Naive thymus-derived CD4-positive, alpha-beta T cell (primary cell): ENCODE results near the gene NCOR2. TPM values are rescaled to one million over a fixed set of nuclear protein-coding genes. Genes with fewer than 3 reads are reported as not detected.

ENCODE experiments used
- ATAC-seq: fragments of 150-1000 bp; cut with Tn5 transposase; 2 replicates; pipeline ENCODE4 v1.10.0; 2021; ENCODE audit warnings: mild to moderate bottlenecking, moderate library complexity
- CTCF ChIA-PET: fragments of 350-600 bp; sonication (Branson Sonifier 250); formaldehyde crosslinking; loops from one replicate; lab custom pipeline; 2021; ENCODE audit warnings: antibody characterized with exemption; lab: Charles Lee
- POLR2A ChIA-PET: fragments of 350-600 bp; sonication (Branson Sonifier 250); formaldehyde crosslinking; loops from one replicate; lab custom pipeline; 2021; ENCODE audit warnings: antibody characterized with exemption, inconsistent platforms; lab: Charles Lee
- DNase-seq, 9 donors: peaks; one replicate each; pipeline versions ENCODE4 v3.0.0 to v3.0.0-alpha.2; 2020 to 2022; ENCODE audit warnings: mixed read lengths in 1 of 9
- H3K27ac ChIP-seq: one replicate; pipeline ENCODE4 v1.7.0; 2013; ENCODE audit warnings: mild to moderate bottlenecking, low read depth, low read length, moderate library complexity
- H3K27me3 ChIP-seq, 2 donors: one replicate each; pipeline ENCODE4 v1.7.0; 2013; ENCODE audit warnings: low read length in 2 of 2, mild to moderate bottlenecking in 2 of 2, moderate library complexity in 2 of 2; ENCODE audit not compliant: control insufficient read depth in 2 of 2, insufficient read depth in 2 of 2
- H3K36me3 ChIP-seq, 3 experiments: 1 replicate in 2 of 3; 2 replicates in 1 of 3; pipeline ENCODE4 v1.7.0; 2013; ENCODE audit warnings: low read length in 3 of 3, mild to moderate bottlenecking in 3 of 3, moderate library complexity in 1 of 3; ENCODE audit not compliant: insufficient read depth in 3 of 3, control insufficient read depth in 2 of 3
- H3K4me1 ChIP-seq, 2 donors: one replicate each; pipeline ENCODE4 v1.7.0; 2013; ENCODE audit warnings: low read length in 2 of 2, mild to moderate bottlenecking in 2 of 2, moderate library complexity in 1 of 2; ENCODE audit not compliant: control insufficient read depth in 2 of 2, insufficient read depth in 2 of 2
- H3K4me3 ChIP-seq: 2 replicates; pipeline ENCODE4 v1.7.0; 2013; ENCODE audit warnings: mild to moderate bottlenecking, low read length
- H3K9me3 ChIP-seq, 3 experiments: 1 replicate in 2 of 3; 2 replicates in 1 of 3; pipeline ENCODE4 v1.7.0; 2013; ENCODE audit warnings: low read length in 3 of 3; ENCODE audit not compliant: control insufficient read depth in 2 of 3
- H3K27ac Mint-ChIP-seq, 9 donors: one replicate each; pipeline ENCODE4 v1.8.0; 2020 to 2022; ENCODE audit warnings: mixed read lengths in 9 of 9, mild to moderate bottlenecking in 8 of 9, moderate library complexity in 5 of 9, inconsistent platforms in 2 of 9
- H3K27me3 Mint-ChIP-seq, 5 donors: one replicate each; pipeline ENCODE4 v1.8.0; 2021 to 2022; ENCODE audit warnings: mixed read lengths in 5 of 5, mild to moderate bottlenecking in 1 of 5
- H3K36me3 Mint-ChIP-seq, 5 donors: one replicate each; pipeline ENCODE4 v1.8.0; 2020 to 2022; ENCODE audit warnings: mixed read lengths in 5 of 5, mild to moderate bottlenecking in 3 of 5, inconsistent platforms in 1 of 5
- H3K4me1 Mint-ChIP-seq, 7 donors: one replicate each; pipeline ENCODE4 v1.8.0; 2020 to 2022; ENCODE audit warnings: mixed read lengths in 7 of 7, mild to moderate bottlenecking in 3 of 7, inconsistent platforms in 1 of 7
- H3K4me3 Mint-ChIP-seq, 10 donors: one replicate each; pipeline ENCODE4 v1.8.0; 2020 to 2022; ENCODE audit warnings: mild to moderate bottlenecking in 10 of 10, mixed read lengths in 10 of 10, moderate library complexity in 6 of 10, inconsistent platforms in 2 of 10
- H3K9me3 Mint-ChIP-seq, 11 donors: one replicate each; pipeline ENCODE4 v1.8.0; 2020 to 2022; ENCODE audit warnings: mixed read lengths in 11 of 11, mild to moderate bottlenecking in 4 of 11, inconsistent platforms in 1 of 11, moderate library complexity in 1 of 11
- intact Hi-C, 2 donors: fragments of 100-400 bp; cut with micrococcal nuclease; formaldehyde crosslinking; loops; one replicate each; pipeline ENCODE4 v1.15.1; 2023
- polyA plus RNA-seq, 2 donors: library from polyadenylated mRNA; unstranded; fragments of 300-500 nt; fragmentation: Illumina TruSeq; gene quantifications; one replicate each; pipeline ENCODE4 v1.2.3, GENCODE V29; 2021
- total RNA-seq, 6 experiments: library from RNA in 5 of 6; stranded (reverse) in 5 of 6; gene quantifications; 1 replicate in 5 of 6; 2 replicates in 1 of 6; pipeline ENCODE4 v1.2.3 and lab custom pipeline; 2021 to 2026

The NCOR2 gene
- total and polyA plus RNA-seq, 7 experiments from 2014 or later = 5.3 to 194 (median 109) TPM

DNA sequence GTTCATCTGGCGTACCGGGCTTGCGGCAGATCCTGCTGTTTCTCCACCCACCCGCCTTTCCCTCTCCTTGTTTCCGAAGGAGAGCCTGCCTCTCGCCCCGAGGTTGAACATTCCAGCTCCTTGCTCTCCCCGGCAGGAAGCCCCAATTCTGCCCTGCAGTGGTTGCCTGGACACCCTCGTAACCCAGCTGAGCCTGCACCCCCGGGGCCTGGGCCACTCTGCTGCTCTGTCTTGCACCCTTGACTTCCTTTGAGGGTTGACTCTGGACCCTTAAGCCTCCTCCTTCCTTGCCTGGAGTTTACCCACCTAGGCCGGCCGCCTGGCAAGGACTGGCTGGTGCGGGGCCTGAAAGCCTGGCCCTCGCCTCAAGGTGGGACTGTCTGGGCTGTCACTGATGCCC is 25.8 kb upstream of the NCOR2 start:
- H3K4me3 ChIP-seq = no peak overlapping the region
- no peak overlapping the region for H3K4me3 Mint-ChIP-seq
- H3K27me3 Mint-ChIP-seq = peaks cover 0 to 27% (median 4%) of the 10 kb centered on the region in 5 donors
- no peaks in the 10 kb centered on the region for H3K9me3 ChIP-seq
- ChIA-PET CTCF (no interaction called here), POLR2A (no interaction called here)
- H3K4me1 ChIP-seq = peaks cover 0 to 8% of the 10 kb centered on the region in 2 donors
- peaks cover 0 to 6% (median 5%) of the 10 kb centered on the region in 5 donors for H3K36me3 Mint-ChIP-seq
- no peak overlapping the region for H3K27ac ChIP-seq
- DNase-seq = no peak
- H3K9me3 Mint-ChIP-seq = peaks cover 0 to 15% (median 4%) of the 10 kb centered on the region in 11 donors
- intact Hi-C loops = no loop called here
- no peak for ATAC-seq
- peaks cover 10 to 16% (median 13%) of the 10 kb centered on the region in 7 donors for H3K4me1 Mint-ChIP-seq
- no peaks in the 10 kb centered on the region for H3K27me3 ChIP-seq
- H3K36me3 ChIP-seq = no peaks in the 10 kb centered on the region
- H3K27ac Mint-ChIP-seq = no peak overlapping the region

GRCh38 chr12:124592481-124593160 is 25.2 kb upstream of the NCOR2 start:
- Mint-ChIP-seq H3K4me1 (peaks cover 10 to 16% (median 13%) of the 10 kb centered on the region in 7 donors), H3K36me3 (peaks cover 0 to 6% (median 5%) of the 10 kb centered on the region in 5 donors), H3K9me3 (peaks cover 0 to 15% (median 4%) of the 10 kb centered on the region in 11 donors), H3K4me3 (no peak overlapping the region), H3K27ac (peak overlapping the region in 2 of 9 donors; percentile 20 to 40), H3K27me3 (peaks cover 0 to 26% (median 4%) of the 10 kb centered on the region in 5 donors)
- Histone ChIP-seq H3K36me3 (no peaks in the 10 kb centered on the region), H3K9me3 (no peaks in the 10 kb centered on the region), H3K4me3 (no peak overlapping the region), H3K4me1 (peaks cover 0 to 8% of the 10 kb centered on the region in 2 donors), H3K27ac (no peak overlapping the region), H3K27me3 (no peaks in the 10 kb centered on the region)
- no peak for DNase-seq
- ATAC-seq = peak; percentile 80
- POLR2A ChIA-PET = no interaction called here
- CTCF ChIA-PET = interaction anchor here (1.0 kb wide), 1 partner anchor 147 kb away, joined by 3 read pairs; no protein-coding TSS in a partner anchor
- intact Hi-C loops = no loop called here

DNA sequence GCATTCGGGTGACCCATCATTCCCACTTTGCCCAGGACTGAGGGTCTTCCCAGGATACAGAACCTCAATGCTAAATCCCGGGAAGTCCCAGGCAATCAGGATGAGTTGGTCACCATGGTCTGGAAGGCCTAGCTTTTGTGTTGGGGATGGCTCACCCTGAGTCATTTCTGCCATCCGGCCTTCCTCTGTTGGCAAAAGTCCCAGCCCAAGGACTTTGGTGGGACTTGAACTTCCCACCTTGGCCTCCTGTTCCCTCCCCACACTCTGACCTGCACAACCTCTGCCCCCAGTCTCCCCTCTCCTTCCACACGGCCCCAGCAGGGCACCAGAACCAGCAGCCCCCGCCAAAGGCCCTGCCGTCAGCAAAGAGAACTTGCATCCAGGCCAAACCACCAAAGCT is 24.6 kb upstream of the NCOR2 start:
- CTCF ChIA-PET = interaction anchor here (1.0 kb wide), 1 partner anchor 148 kb away, joined by 3 read pairs; no protein-coding TSS in a partner anchor

GRCh38 chr12:124590447-124590846 is 23.0 kb upstream of the NCOR2 start:
- intact Hi-C loops = no loop called here
- ChIA-PET CTCF (interaction anchor here (0.6 kb wide), 1 partner anchor 1009 kb away, joined by 3 read pairs; no protein-coding TSS in a partner anchor), POLR2A (no interaction called here)
- peaks cover 0 to 21% (median 4%) of the 10 kb centered on the region in 5 donors for H3K27me3 Mint-ChIP-seq
- Histone ChIP-seq H3K36me3 (no peaks in the 10 kb centered on the region), H3K4me1 (peaks cover 0 to 8% of the 10 kb centered on the region in 2 donors), H3K27ac (no peak overlapping the region), H3K27me3 (no peaks in the 10 kb centered on the region), H3K9me3 (no peaks in the 10 kb centered on the region), H3K4me3 (no peak overlapping the region)
- no peak overlapping the region for H3K27ac Mint-ChIP-seq
- H3K4me3 Mint-ChIP-seq = no peak overlapping the region
- DNase-seq (no peak), ATAC-seq (no peak)
- peaks cover 10 to 16% (median 13%) of the 10 kb centered on the region in 7 donors for H3K4me1 Mint-ChIP-seq
- H3K9me3 Mint-ChIP-seq = peaks cover 0 to 15% (median 4%) of the 10 kb centered on the region in 11 donors
- H3K36me3 Mint-ChIP-seq = peaks cover 0 to 6% (median 5%) of the 10 kb centered on the region in 5 donors

More for the DNA sequence above, 24.6 kb upstream of the NCOR2 start:
- H3K4me3 Mint-ChIP-seq = no peak overlapping the region
- Histone ChIP-seq H3K27me3 (no peaks in the 10 kb centered on the region), H3K4me3 (no peak overlapping the region), H3K36me3 (no peaks in the 10 kb centered on the region), H3K4me1 (peaks cover 0 to 8% of the 10 kb centered on the region in 2 donors), H3K9me3 (no peaks in the 10 kb centered on the region), H3K27ac (no peak overlapping the region)
- peaks cover 0 to 15% (median 4%) of the 10 kb centered on the region in 11 donors for H3K9me3 Mint-ChIP-seq
- no peak for DNase-seq
- peaks cover 0 to 6% (median 5%) of the 10 kb centered on the region in 5 donors for H3K36me3 Mint-ChIP-seq
- peaks cover 0 to 22% (median 4%) of the 10 kb centered on the region in 5 donors for H3K27me3 Mint-ChIP-seq
- H3K27ac Mint-ChIP-seq = peak overlapping the region in 1 of 9 donors; percentile 51
- intact Hi-C loops = no loop called here
- ATAC-seq = no peak
- POLR2A ChIA-PET = no interaction called here
- peaks cover 10 to 16% (median 13%) of the 10 kb centered on the region in 7 donors for H3K4me1 Mint-ChIP-seq

GRCh38 chr12:124588751-124589267 is 21.4 kb upstream of the NCOR2 start:
- no peaks in the 10 kb centered on the region for H3K27me3 ChIP-seq
- Mint-ChIP-seq H3K9me3 (peaks cover 0 to 15% (median 4%) of the 10 kb centered on the region in 11 donors), H3K27me3 (peaks cover 0 to 14% (median 3%) of the 10 kb centered on the region in 5 donors), H3K27ac (peak overlapping the region in 1 of 9 donors; percentile 28), H3K4me3 (no peak overlapping the region), H3K4me1 (peaks cover 10 to 14% (median 13%) of the 10 kb centered on the region in 7 donors), H3K36me3 (peaks cover 0 to 6% (median 5%) of the 10 kb centered on the region in 5 donors)
- H3K4me1 ChIP-seq = peaks cover 0 to 8% of the 10 kb centered on the region in 2 donors
- DNase-seq (no peak), ATAC-seq (peak; percentile 60)
- H3K9me3 ChIP-seq = no peaks in the 10 kb centered on the region
- POLR2A ChIA-PET = no interaction called here
- H3K27ac ChIP-seq = no peak overlapping the region
- CTCF ChIA-PET = interaction anchor here (0.6 kb wide), 1 partner anchor 337 kb away, joined by 3 read pairs; no protein-coding TSS in a partner anchor
- H3K4me3 ChIP-seq = no peak overlapping the region
- intact Hi-C loops = loop anchor here in 1 of 2 donors (2.0 kb wide), 1 partner anchor 22 kb away; the partner anchor contains the start of gene NCOR2
- no peaks in the 10 kb centered on the region for H3K36me3 ChIP-seq

GRCh38 chr12:124588018-124588634 is 20.7 kb upstream of the NCOR2 start:
- no peaks in the 10 kb centered on the region for H3K9me3 ChIP-seq
- H3K27ac ChIP-seq = no peak overlapping the region
- Mint-ChIP-seq H3K27ac (no peak overlapping the region), H3K4me1 (peaks cover 10 to 14% (median 12%) of the 10 kb centered on the region in 7 donors), H3K27me3 (peaks cover 0 to 9% (median 0%) of the 10 kb centered on the region in 5 donors), H3K9me3 (peaks cover 0 to 15% (median 4%) of the 10 kb centered on the region in 11 donors), H3K36me3 (peaks cover 0 to 6% (median 5%) of the 10 kb centered on the region in 5 donors), H3K4me3 (no peak overlapping the region)
- no peak for ATAC-seq
- POLR2A ChIA-PET = no interaction called here
- no peaks in the 10 kb centered on the region for H3K36me3 ChIP-seq
- no peak overlapping the region for H3K4me3 ChIP-seq
- DNase-seq = no peak
- H3K27me3 ChIP-seq = no peaks in the 10 kb centered on the region
- intact Hi-C loops = loop anchor here in 1 of 2 donors (2.0 kb wide), 1 partner anchor 21 kb away; the partner anchor contains the start of gene NCOR2
- CTCF ChIA-PET = no interaction called here
- peaks cover 0 to 8% of the 10 kb centered on the region in 2 donors for H3K4me1 ChIP-seq
